Measurements from ENCODE around the gene PTPRT.

Gene PTPRT

DNA sequence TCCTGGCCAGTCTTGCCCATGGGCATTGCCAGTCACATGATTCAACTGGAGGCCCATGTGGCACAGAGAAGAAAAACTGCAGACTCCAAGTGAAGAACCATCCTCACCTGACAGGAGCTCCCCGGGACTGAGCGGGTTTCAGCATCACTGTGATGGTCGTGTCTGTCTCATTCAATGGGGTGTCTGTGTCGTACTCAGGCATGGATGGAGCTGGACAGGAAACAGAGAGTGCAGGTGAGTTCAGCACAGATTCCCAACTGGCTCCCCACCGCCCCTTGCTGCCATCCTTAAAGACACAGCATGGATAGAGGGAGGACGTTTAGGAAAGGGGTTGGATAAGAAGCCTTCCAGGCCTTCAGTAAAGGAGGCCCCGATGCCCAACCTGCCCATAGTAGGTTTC is 839.2 kb downstream of the PTPRT start:
- no peak for FAIRE-seq

DNA sequence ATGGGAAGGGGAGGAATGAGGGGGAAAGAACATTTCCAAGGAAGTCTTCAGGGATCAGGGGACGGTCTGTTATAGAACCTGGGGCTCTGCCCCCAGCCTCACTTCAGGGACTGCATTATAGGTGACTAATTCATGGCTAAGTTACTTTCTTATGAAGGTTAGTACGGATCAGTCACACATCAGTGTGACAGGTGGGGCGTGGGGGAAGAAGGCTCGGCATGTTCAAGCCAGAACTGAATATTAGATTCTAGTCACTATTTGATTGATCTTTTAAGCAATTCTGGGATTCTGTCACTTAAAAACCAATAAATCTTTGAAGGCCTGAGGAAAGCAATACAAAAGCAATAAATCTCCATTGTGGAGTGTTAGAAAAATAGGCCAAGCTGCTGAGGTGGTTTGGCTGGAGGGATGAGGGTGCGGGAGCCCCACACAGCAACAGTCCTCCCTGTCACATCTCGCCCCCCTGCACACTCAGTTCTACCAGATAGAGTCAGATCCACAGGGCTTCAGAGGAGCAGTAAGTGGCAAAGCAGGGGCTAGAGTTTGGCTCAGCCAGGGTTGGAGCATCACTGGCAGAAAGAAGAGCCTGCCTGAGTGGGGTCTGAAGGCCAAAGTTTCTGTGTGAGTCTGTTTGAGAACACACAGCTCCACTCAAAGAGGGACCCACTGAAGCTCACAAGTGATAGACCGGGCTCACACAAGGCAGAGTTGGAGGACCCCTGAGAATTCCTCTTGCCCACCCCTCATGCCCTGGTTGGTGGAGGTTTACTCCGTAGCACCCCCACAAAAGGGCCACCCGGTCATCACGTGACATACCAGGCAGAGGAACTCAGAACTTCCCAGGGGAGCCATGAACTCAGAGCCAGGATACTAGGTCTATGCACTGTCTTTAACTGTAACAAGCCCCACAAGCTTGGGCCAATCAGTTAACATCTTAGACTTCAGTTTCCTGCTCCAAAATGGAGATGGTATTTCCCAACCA is 843.2 kb downstream of the PTPRT start:
- no peak for FAIRE-seq

DNA sequence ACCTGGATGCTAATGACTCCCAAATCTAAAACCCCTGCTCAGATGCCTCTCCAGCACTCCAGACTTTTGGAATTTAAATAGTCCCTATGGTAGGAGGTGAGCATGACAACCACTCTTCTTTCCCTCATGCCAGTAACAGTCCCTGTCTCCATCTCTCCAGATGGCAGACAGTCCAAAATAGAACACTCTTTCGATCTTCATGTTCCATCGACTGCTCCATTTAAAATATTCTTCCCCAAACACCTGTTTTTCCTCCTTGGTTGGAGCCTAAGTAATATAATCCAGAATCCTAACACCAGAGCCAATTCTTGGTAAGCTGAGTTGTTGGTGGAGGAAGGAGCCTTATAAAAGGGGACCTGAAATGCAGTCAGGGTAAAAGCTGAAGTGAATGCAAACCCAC is 848.1 kb downstream of the PTPRT start:
- FAIRE-seq = no peak

DNA sequence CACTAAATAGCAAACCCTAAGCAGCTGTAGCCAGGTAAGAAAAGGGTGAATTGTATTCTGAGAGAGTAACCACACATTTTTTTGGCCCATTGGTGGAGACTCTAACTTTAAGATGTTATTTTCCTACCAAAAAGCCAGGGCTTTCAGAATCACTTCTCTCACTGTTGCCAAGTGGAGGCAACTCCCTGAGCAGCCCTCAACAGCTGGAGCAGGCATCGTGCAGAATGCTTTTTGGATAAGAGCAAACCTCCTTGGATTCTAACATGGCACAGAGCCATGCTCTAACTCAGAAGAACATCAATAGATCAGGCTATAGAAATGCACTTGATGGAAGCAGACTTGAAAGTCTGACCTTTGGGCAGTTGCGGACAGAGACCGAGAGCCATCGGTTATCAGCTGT is 849.3 kb downstream of the PTPRT start:
- no peak for FAIRE-seq

DNA sequence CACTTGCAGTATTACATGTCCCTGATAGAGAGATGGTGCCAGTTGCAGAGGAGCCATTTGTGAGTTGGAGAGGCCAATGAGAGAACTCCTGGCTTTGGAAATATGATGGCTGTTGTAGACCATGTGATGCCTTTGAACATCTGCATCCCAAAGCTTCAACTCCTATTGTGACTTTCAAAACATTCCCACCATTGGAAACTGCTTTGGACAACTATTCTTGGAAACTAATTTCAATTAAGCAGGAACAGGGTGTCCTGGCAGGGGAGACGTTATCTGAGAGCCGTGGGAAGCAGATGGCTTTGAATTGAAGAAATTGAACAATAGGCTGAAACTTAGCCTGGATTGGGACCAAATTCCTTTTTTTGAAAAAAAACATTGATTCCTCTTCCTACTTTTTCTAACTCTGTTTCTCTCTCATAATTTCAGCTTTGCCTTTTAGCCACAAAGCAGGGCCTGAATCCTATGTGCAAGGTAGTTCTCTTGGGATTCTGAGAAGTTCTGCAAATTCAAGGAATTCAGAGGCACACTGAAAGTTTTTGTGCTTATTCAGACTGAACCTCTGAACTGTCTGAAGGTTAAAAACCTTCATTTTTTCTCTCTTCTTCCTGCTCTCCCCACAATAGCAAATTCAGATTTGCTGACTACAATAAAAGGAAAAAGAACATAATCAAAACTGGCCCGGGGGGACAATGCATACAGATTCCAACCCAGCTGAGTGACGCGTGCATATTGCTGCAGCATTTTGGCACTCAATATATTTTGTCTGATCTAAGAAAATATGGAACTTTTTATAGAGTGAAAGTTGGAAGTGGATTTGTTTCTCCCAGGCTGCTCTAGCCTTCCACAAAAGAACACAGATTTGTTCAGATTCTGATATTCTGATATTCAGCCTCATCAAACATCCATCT is 851.2 kb downstream of the PTPRT start:
- no peak for FAIRE-seq

DNA sequence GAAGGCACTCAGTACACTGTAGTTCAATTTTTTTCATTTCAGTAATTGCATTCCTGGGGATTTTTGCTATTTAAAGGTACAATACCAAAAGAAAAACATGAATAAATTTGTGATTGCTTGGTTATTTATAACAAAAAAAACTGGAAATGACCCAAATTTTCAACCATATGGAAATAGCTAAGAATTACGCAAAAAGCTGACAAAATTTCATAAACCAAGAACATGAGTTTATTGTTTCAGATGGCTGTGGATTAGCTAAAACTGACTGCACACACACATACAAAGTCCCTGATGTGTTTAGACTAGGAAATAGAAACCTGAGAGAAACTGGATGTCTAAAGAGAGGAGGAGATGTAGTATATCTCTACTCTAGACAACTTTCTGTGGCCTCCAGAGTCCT is 853.1 kb downstream of the PTPRT start:
- no peak for FAIRE-seq

DNA sequence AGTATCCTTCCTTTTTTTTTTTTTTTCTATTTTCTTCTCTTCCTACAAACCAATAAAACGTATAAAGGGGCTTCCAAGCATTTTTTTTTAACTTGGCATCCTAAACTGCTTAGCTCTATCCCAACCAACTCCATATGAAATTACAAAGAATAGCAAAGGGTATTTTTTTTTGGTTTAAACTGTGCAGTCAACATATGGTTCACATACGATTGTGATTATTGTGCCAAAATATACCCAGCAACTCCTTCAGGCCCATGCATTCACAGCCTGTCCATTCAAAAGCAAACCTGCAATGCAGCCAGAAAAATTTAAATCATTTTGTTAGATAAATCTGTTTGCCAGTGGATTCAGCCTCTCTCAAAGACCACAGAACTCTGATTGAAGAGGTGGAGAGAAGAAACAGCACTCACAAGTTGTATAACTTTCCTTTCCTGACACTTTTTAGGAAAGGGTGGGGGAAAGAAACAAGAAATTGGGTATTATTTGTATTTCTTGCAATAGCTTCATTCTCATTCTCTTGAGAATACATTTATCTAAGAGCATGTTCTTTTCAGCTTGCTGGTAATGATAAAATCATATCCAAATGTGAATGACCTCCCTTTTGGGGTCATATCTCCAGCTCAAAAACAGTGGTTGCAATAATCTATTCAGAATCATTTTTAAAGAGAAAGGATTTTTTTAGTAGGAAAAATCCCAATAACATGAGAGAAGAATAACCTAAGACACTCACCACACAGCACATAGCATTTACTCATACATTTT is 870.3 kb downstream of the PTPRT start:
- FAIRE-seq = no peak

DNA sequence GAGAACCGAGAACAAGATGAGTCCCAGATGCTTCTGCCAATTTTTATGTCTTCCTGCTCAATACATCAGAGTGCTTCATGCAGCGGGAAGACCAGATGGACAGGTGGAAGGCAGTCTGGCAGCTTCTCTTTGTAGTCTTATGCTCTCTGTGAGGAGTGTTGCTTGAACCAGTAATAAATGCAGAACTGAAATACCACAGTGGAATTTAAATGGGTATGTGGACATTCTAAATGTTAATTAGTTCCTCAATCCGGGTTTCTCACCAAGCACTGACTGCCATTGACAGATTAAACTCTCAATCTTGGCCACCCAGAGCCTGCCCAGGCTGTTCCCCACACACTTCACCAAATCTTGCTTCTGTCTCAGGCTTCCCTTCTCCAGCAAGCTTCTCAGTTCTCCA is 876.0 kb downstream of the PTPRT start:
- no peak for FAIRE-seq

DNA sequence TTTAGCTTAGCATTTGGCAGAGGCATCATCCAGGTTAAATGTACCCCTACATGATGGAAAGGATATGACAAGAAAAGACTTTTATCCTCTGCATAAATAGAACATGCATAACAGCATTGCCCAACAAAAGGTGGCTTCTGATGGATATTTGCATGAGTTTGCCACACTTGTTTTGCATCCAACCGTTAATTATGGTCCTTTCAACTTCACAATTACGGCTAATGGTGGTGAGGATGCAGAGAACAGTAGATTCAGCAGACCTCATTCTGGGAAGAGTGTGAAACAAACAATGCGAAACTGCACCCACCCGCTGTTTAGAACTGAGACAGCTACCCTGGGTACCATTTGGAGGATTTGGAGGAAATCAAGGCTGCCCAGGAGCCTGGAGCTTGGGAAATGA is 880.7 kb downstream of the PTPRT start:
- no peak for FAIRE-seq

DNA sequence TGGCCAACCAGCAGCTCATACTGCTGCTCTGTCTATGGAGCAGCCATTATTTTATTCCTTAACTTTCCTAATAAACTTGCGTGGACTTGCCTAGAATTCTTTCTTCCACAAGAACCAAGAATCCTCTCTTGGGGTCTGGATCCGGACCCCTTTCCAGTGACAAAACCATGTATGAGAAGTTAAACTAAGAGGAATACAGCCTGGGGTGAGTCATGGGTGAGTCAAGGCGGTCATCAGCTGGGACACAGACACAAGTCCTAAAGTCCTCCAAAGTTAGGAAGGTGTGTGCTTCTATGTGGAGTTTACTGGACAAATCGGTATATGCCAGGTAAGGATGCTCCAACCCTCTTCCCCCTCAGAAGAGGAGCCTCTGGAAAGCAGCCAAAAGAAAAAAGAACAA is 881.5 kb downstream of the PTPRT start:
- FAIRE-seq = no peak

DNA sequence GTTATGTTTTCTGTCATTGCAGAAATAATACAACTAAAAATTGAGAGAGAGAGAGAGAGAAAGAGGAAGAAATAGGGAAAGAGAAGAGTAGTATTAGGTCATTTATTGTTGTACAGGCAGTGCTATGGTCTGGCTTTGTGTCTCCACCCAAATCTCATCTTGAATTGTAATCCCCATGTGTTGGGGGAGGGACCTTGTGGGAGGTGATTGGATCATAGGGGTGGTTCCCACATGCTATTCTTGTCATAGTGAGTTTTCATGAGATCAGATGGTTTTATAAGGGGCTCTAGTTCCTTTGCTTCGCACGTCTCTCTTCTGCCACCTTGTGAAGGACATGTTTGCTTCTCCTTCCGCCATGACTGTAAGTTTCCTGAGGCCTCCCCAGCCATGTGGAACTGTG is 894.1 kb downstream of the PTPRT start:
- no peak for FAIRE-seq

DNA sequence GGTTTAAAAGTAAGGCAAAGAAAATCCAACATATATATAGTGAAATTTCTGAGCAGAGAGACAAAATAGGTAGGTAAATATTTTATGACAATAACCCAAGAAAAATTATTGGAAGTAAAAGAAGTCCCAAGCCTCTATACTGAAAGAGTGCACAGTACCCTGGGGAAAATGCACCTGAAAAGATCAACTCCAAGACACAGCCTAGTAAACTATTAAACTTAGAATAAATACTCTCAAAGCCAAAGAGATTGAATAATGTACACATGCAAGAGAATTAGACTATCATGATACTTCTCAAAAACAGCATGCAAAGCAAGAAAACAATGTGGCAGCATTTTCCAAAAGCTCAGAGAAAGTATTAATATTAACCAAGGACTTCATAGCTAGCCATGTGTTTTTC is 894.7 kb downstream of the PTPRT start:
- FAIRE-seq = no peak

DNA sequence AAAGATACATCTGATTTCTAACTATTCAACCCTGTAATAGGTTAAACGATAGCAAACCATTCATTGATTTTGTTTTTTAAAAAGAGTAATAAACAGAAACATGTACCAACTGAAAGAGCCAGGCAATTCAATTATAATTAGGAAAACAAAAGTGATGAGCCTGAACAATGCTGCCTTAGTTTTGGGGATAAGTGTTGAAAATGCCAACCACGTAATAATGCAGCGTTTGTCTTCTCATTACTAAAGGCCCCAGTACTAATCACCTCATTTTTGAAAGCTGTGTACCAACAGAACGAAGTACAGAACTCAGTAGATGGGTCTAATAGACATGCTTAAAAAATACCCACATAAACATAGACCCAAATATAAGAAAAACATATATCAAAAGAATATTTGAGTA is 907.9 kb downstream of the PTPRT start:
- FAIRE-seq = no peak

DNA sequence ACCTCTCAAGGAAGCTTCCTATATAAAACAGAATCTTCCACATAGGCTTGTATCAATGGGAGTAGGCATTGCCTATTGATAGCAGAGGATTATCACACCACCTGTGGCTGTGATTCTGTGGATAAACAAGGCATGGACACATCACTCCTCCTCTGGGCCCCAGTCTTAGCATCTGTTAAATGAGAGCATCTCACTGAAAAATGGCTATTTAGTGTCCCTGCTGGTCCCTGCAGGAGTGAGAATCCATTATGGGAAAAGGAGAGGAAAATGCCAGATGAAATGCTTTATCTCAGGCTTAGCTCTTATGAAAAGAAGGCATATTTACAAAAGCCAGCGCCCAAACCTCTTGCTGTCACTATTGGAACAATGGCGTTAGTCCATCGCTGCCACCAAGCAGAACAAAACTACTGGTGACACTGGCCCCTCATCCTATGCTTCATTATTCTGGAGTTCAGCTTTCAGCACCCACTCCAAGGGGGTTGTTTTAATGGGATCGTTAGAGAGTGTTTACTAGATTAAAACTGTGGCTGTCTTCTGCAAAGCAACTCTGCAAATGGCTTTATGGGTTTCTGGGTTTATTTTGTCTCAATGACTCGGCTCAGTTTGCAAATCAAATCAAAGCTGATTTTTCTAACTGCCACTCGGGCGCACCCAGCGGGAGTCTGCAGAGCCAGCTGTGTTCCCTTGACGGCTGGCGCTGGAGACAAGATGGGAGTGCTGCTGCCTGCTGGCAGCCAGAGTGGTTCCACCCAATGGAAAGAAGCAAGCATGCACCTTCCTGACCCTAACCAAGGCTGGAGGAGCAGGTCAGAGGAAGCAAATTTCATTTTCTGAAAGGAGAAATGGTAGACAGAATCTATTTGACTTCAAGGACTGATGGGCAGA is 912.7 kb downstream of the PTPRT start:
- FAIRE-seq = no peak

DNA sequence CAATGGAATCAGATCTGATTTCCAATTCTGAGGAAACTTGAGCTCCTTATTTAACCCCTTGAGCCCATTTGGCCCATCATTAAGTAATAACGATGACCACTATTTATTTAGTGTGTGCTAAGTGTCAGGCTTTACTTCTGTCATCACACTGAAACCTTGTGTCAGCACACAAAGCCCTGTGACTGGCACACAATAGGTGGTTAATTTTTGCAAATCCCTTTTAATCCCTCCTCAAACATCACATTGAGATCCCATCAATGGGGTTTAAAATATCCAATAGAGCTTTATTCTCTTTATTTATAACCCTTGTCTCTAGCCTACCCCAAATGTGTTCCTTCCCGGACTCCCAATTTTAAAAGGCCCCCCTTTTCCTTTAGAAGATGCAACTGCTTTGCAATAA is 914.7 kb downstream of the PTPRT start:
- FAIRE-seq = no peak

DNA sequence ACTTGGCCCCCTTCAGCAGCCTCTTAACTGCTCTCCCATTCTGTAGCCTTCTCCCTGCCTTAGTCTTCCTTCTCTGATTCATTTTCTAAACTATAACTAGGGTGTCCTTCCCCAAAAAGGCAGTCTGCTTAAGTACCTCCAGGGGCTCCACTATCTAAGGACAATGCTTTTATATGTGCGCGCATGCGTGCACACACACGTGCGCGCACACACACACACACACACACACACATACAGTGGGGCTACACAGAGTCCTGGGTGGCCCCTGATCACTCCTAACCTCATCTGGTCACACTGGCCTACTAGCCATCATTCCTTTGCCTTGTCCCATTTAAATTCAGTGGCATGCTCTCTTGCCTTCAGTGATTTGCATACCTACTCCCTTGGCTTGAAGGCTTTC is 917.2 kb downstream of the PTPRT start:
- no peak for FAIRE-seq

DNA sequence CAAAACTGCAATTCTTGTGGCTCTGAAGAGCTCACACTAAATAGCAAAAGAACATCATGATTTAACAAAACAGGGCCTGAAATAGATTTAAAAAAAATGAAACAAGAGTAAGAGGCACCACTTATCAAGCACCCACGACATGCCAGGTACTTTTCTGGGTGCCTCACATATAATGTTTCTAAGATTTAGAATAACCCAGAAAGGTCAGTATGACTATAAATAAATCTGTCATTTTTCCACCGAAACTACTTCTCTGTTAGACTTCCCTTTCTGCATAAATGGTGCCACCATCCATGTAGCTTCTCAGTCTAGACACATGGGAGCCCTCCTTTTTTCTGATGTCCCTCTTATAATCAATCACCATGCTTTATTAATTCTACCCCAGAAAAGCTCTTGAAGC is 919.2 kb downstream of the PTPRT start:
- no peak for FAIRE-seq

DNA sequence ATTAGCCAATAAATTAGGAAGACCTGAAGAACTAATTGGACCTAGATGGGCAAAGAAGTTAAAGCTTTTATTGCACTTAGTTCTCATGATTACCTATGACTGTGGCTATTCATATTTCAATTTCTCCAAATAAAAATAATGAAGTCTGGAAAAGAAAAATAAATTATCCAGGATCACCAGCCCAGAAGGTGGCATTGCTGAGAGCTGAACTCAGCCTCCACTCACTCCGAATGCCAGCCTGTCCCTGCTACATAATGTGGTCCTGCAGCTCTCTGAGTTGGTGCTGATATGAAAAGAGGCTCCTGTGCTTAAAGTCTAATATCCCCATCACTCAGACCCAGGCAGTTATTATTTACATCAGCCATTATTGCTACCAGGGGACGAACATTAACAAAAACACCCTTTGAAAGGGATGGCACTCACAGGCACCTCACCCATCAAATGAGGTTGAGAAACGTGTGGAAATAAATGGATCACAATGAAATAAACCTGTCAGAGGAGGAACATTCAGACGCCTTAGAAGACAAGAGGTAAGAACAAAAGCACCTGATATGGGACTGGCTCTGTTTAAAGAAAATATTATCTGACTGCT is 921.8 kb downstream of the PTPRT start:
- no peak for FAIRE-seq

DNA sequence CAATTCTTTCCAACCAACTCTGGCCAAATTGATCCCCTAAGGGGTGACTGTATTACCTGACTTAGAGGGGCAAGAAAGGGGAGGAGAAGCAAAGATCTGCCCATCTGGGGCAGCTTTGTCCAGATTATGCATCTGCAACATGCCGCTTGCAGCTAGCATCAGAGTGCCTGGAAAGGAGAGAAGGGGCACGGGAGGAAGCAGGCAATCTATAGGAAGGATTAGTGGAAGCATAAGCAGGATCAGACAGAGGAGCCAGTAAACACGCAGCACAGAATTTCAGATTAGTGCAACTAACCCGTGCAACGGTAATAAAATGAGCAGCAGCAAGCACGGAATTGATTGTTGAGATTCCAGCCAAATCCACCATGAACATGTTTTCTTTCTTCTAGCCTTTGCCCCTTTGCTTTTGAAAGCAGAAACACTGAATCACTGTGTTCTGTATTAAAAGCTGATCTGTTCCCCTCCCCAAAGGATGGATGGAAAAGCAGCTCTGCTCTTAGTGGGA is 927.9 kb downstream of the PTPRT start:
- no peak for FAIRE-seq

DNA sequence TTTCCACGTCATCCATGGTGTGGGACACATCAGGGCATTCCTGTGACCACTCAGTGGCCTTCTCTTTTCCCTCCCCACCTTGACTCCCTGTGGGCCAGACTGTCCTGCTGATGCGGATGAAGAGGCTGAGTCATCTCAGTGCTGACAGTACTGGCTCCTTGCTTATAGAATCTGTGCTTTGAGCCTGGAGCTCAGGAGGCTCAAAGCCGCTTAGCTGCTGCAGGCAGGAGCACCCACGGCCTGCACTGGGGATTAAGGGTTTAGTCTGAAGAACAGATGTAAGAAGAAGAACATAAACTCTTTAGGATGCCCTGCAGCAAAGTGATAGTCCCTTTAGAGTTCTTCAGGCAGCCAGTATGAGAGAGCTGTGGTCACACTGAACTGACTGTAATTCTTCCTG is 929.5 kb downstream of the PTPRT start:
- FAIRE-seq = no peak

DNA sequence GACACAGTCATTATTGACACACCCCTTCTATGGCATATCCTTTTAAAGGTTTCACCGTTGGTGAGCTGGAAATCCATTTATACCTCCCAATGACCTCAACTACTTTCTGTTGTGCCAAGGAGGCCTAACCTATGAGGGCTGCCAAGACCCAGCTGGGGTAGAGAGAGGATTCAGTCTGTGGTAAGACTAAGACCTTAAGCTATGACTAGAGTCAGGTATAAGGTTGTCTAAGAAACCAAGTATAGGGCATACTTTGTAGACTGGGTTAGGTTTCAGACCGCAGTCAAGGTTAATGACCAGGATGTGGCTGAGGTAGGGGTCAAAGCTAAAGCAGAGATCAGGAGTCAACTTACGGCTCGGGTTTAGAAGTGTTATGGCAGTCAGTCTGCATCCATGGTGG is 930.3 kb downstream of the PTPRT start:
- FAIRE-seq = no peak

All from endometrium (tissue), 2 donors.